HCT116 (cell line): ENCODE measurements around the gene LIMA1. TPM values are rescaled to one million over a fixed set of nuclear protein-coding genes. Genes with fewer than 3 reads are reported as not detected.
"Not testable (repeated sequence)": the region's sequence is repeated elsewhere in the genome, so short reads cannot be mapped to it uniquely, and the experiment has no call there.

ENCODE experiments used
- ATAC-seq: fragments of 200-7000 bp; cut with Tn5 transposase; 2 replicates; pipeline ENCODE4 v1.9.1; 2020; ENCODE audit warnings: mild to moderate bottlenecking, moderate library complexity
- BruUV-seq: library from RNA; stranded (reverse); fragments of 400-500 nt; replicated peaks from 2 replicates; lab custom pipeline; 2021; lab: Mats Ljungman, UMichigan
- CTCF ChIA-PET: fragments of 300-600 bp; sonication (Branson Sonifier 250); formaldehyde crosslinking; loops from one replicate; lab custom pipeline; 2021; ENCODE audit warnings: antibody characterized with exemption; lab: Charles Lee
- POLR2A ChIA-PET: fragments of 300-600, 350-600 bp; sonication (Branson Sonifier 250); formaldehyde crosslinking; loops from one replicate; lab custom pipeline; 2021; ENCODE audit warnings: antibody characterized with exemption; lab: Charles Lee
- RAD21 ChIA-PET, 2 experiments: fragments of 300-600 bp; sonication (Branson Sonifier 250); formaldehyde crosslinking; loops; one replicate each; lab custom pipeline; 2023; ENCODE audit warnings: low total read pairs in 2 of 2; ENCODE audit not compliant: uncharacterized antibody in 2 of 2, unreplicated experiment in 2 of 2, low non-redundant PET in 1 of 2; lab: Charles Lee
- DNase-seq: peaks from one replicate; pipeline ENCODE4 v3.0.0-alpha.2; 2010; ENCODE audit warnings: low read depth, low spot score
- H2AFZ ChIP-seq: fragments of 200-600 bp; shearing (Covaris generic), sonication (generic); 2 replicates; pipeline ENCODE4 v1.6.1; 2017; ENCODE audit warnings: low read depth, mixed run types, mixed read lengths, antibody characterized with exemption, low read length; ENCODE audit not compliant: poor library complexity, severe bottlenecking
- H3K27ac ChIP-seq: 2 replicates; pipeline ENCODE4 v1.5.1; 2012; ENCODE audit warnings: low read depth, low read length
- H3K27me3 ChIP-seq: fragments of 200-600 bp; sonication (generic); 2 replicates; pipeline ENCODE4 v1.6.1; 2016; ENCODE audit warnings: mixed run types, low read length, mixed read lengths; ENCODE audit not compliant: insufficient read depth
- H3K36me3 ChIP-seq, 2 experiments: fragments of 200-500 bp in 1 of 2; fragments of 200-600 bp in 1 of 2; sonication (Bioruptor generic) in 1 of 2; sonication (generic) in 1 of 2; 2 replicates each; pipeline versions ENCODE4 v1.5.1 to v1.6.1; 2014 to 2016; ENCODE audit warnings: low read length in 2 of 2, inconsistent platforms in 1 of 2, mixed read lengths in 1 of 2, mixed run types in 1 of 2; ENCODE audit not compliant: insufficient read depth in 2 of 2, control insufficient read depth in 1 of 2
- H3K4me1 ChIP-seq, 2 experiments: fragments of 200-600 bp in 1 of 2; sonication (generic) in 1 of 2; 2 replicates each; pipeline versions ENCODE4 v1.5.1 to v1.6.1; 2012 to 2017; ENCODE audit warnings: low read length in 2 of 2, inconsistent platforms in 1 of 2, mild to moderate bottlenecking in 1 of 2, mixed read lengths in 1 of 2, mixed run types in 1 of 2, moderate library complexity in 1 of 2; ENCODE audit not compliant: insufficient read depth in 2 of 2, control insufficient read depth in 1 of 2
- H3K4me2 ChIP-seq: fragments of 200-600 bp; sonication (generic); 2 replicates; pipeline ENCODE4 v1.6.1; 2017; ENCODE audit warnings: mixed run types, low read length, mixed read lengths
- H3K4me3 ChIP-seq, 2 experiments: fragments of 200-600 bp in 1 of 2; sonication (generic) in 1 of 2; replicated peaks in 1 of 2; 2 replicates each; pipeline ENCODE4 v1.5.1; 2011 to 2016; ENCODE audit warnings: low read length in 2 of 2, control low read depth in 1 of 2, low read depth in 1 of 2, mild to moderate bottlenecking in 1 of 2, mixed read lengths in 1 of 2, mixed run types in 1 of 2
- H3K79me2 ChIP-seq: fragments of 200-600 bp; sonication (generic); 2 replicates; pipeline ENCODE4 v1.6.1; 2017; ENCODE audit warnings: mild to moderate bottlenecking, mixed run types, low read length, moderate library complexity, mixed read lengths; ENCODE audit not compliant: insufficient read depth
- H3K9ac ChIP-seq: fragments of 200-600 bp; sonication (generic); 2 replicates; pipeline ENCODE4 v1.6.1; 2016; ENCODE audit warnings: low read length, mixed read lengths
- H3K9me2 ChIP-seq: fragments of 200-600 bp; sonication (generic), shearing (Covaris generic); 2 replicates; pipeline ENCODE4 v1.6.1; 2017; ENCODE audit warnings: mixed run types, mild to moderate bottlenecking, moderate library complexity; ENCODE audit not compliant: insufficient read depth
- H3K9me3 ChIP-seq, 2 experiments: fragments of 200-500 bp in 1 of 2; fragments of 200-600 bp in 1 of 2; sonication (Bioruptor generic) in 1 of 2; sonication (generic) in 1 of 2; 2 replicates each; pipeline ENCODE4 v1.6.1; 2014 to 2017; ENCODE audit warnings: low read length in 2 of 2, mixed read lengths in 2 of 2, inconsistent platforms in 1 of 2, low read depth in 1 of 2, mild to moderate bottlenecking in 1 of 2, mixed run types in 1 of 2, moderate library complexity in 1 of 2; ENCODE audit not compliant: control insufficient read depth in 1 of 2, insufficient read depth in 1 of 2
- H4K20me1 ChIP-seq: fragments of 200-600 bp; sonication (generic), shearing (Covaris generic); 2 replicates; pipeline ENCODE4 v1.6.1; 2017; ENCODE audit warnings: mixed run types, mild to moderate bottlenecking, moderate library complexity; ENCODE audit not compliant: insufficient read depth
- ATF3 ChIP-seq: IDR thresholded peaks from 2 replicates; pipeline ENCODE4 v1.6.1; 2012
- EGR1 ChIP-seq: IDR thresholded peaks from 2 replicates; pipeline ENCODE4 v1.6.1; 2012; ENCODE audit warnings: low read depth
- EZH2phosphoT487 ChIP-seq: fragments of 200-600 bp; IDR thresholded peaks from 2 replicates; pipeline ENCODE4 v1.6.1; 2018; ENCODE audit warnings: antibody characterized with exemption, borderline replicate concordance
- FOSL1 ChIP-seq: IDR thresholded peaks from 2 replicates; pipeline ENCODE4 v1.6.1; 2012; ENCODE audit warnings: low read depth
- JUND ChIP-seq: IDR thresholded peaks from 2 replicates; pipeline ENCODE4 v1.6.1; 2012
- POLR2A ChIP-seq: IDR thresholded peaks from 2 replicates; pipeline ENCODE4 v1.7.0; 2011; ENCODE audit warnings: borderline replicate concordance; ENCODE audit not compliant: insufficient read depth, insufficient read length; ENCODE audit errors: extremely low read depth
- POLR2AphosphoS5 ChIP-seq: IDR thresholded peaks from 2 replicates; pipeline ENCODE4 v1.6.1; 2011; ENCODE audit warnings: mild to moderate bottlenecking, low read depth, low read length, moderate library complexity
- RAD21 ChIP-seq: IDR thresholded peaks from 2 replicates; pipeline ENCODE4 v1.6.1; 2012; ENCODE audit warnings: low read depth, mild to moderate bottlenecking
- SIN3A ChIP-seq: IDR thresholded peaks from 2 replicates; pipeline ENCODE4 v1.6.1; 2012; ENCODE audit warnings: low read depth
- SP1 ChIP-seq: IDR thresholded peaks from 2 replicates; pipeline ENCODE4 v1.6.1; 2012; ENCODE audit warnings: low read depth
- SRF ChIP-seq: IDR thresholded peaks from 2 replicates; pipeline ENCODE4 v1.6.1; 2012; ENCODE audit warnings: low read depth
- ZBTB33 ChIP-seq: IDR thresholded peaks from 2 replicates; pipeline ENCODE4 v1.6.1; 2011; ENCODE audit warnings: mild to moderate bottlenecking, low read length, moderate library complexity; ENCODE audit not compliant: insufficient replicate concordance; ENCODE audit errors: extremely low read depth
- intact Hi-C: fragments of 100-400 bp; cut with micrococcal nuclease; formaldehyde crosslinking; loops from 2 replicates; pipeline ENCODE4 v1.10.0; 2022
- total RNA-seq: library from RNA; stranded (reverse); gene quantifications from one replicate; pipeline ENCODE4 v1.2.1, GENCODE V29; 2021; ENCODE audit not compliant: unreplicated experiment
- TF ChIP-seq, protein P1 (sequence below): IDR thresholded peaks from 2 replicates; pipeline ENCODE4 v1.6.1; 2012
- TF ChIP-seq, protein P2 (sequence below), 3 experiments: fragments of 200-600 bp in 1 of 3; sonication (generic) in 1 of 3; IDR thresholded peaks in 2 of 3; conservative IDR thresholded peaks in 1 of 3; 2 replicates each; pipeline ENCODE4 v1.5.1; 2012 to 2017; ENCODE audit warnings: low read depth in 2 of 3, low read length in 2 of 3, antibody characterized with exemption in 1 of 3, borderline replicate concordance in 1 of 3, control low read depth in 1 of 3, mild to moderate bottlenecking in 1 of 3, mixed read lengths in 1 of 3, mixed run types in 1 of 3, moderate library complexity in 1 of 3; ENCODE audit not compliant: insufficient read depth in 1 of 3

Gene LIMA1
- total RNA-seq, 1 experiment from 2014 or later = 79.6 TPM

GRCh38 chr12:50314636-50315312 lies 31.5 kb upstream of the LIMA1 start:
- Histone ChIP-seq H3K4me1 (peaks cover 17 to 37% of the 10 kb centered on the region in 2 experiments), H3K4me3 (no peak overlapping the region), H3K9ac (no peak overlapping the region), H2AFZ (no peak overlapping the region), H3K9me3 (no peaks in the 10 kb centered on the region)
- TF ChIP-seq POLR2A (no peak), EZH2phosphoT487 (no peak), FOSL1 (no peak), SIN3A (no peak), ATF3 (no peak), JUND (no peak), POLR2AphosphoS5 (no peak), SRF (no peak), EGR1 (no peak), RAD21 (peak; percentile 95), ZBTB33 (no peak), SP1 (no peak)
- TF ChIP-seq, protein P1, sequence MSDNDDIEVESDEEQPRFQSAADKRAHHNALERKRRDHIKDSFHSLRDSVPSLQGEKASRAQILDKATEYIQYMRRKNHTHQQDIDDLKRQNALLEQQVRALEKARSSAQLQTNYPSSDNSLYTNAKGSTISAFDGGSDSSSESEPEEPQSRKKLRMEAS = no peak
- TF ChIP-seq, protein P2, sequence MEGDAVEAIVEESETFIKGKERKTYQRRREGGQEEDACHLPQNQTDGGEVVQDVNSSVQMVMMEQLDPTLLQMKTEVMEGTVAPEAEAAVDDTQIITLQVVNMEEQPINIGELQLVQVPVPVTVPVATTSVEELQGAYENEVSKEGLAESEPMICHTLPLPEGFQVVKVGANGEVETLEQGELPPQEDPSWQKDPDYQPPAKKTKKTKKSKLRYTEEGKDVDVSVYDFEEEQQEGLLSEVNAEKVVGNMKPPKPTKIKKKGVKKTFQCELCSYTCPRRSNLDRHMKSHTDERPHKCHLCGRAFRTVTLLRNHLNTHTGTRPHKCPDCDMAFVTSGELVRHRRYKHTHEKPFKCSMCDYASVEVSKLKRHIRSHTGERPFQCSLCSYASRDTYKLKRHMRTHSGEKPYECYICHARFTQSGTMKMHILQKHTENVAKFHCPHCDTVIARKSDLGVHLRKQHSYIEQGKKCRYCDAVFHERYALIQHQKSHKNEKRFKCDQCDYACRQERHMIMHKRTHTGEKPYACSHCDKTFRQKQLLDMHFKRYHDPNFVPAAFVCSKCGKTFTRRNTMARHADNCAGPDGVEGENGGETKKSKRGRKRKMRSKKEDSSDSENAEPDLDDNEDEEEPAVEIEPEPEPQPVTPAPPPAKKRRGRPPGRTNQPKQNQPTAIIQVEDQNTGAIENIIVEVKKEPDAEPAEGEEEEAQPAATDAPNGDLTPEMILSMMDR (IDR thresholded peaks at IDR 0.05 in 2 of 3, conservative IDR thresholded peaks at IDR 0.05 in 1 of 3; ENCODE audit: borderline replicate concordance in 1 of 3, insufficient read depth in 1 of 3, low read depth in 2 of 3, low read length in 2 of 3) = peak; percentile 73 to 90 (median 75)
- TF ChIP-seq, all 23 proteins: peak for 2
- no peaks in the 10 kb centered on the region for H3K36me3 ChIP-seq
- H3K27me3 ChIP-seq = no peaks in the 10 kb centered on the region
- RAD21 ChIA-PET = interaction anchor here (0.6 to 1.4 kb wide), 10 partner anchors 57 to 210 kb away, joined by 3 to 6 read pairs (median 3); partner anchors contain the start of genes COX14 (in 2 of the 2) and GPD1 (in 1 of the 2)
- POLR2A ChIA-PET = interaction anchor here (1.1 kb wide), 1 partner anchor 230 kb away, joined by 3 read pairs; the partner anchor contains the start of gene SMARCD1
- DNase-seq (no peak), ATAC-seq (peak; percentile 63)
- CTCF ChIA-PET = interaction anchor here (0.6 to 3.3 kb wide), 22 partner anchors 13 to 244 kb away, joined by 3 to 32 read pairs (median 4); partner anchors contain the start of genes CERS5, COX14 and SMARCD1
- no peak overlapping the region for H3K4me2 ChIP-seq
- intact Hi-C loops = loop anchor here (2.0 to 5.0 kb wide), 5 partner anchors 52 to 227 kb away; partner anchors contain the start of genes COX14 and SMARCD1
- H3K9me2 ChIP-seq = no peaks in the 10 kb centered on the region
- H3K27ac ChIP-seq = no peak overlapping the region
- no peaks in the 10 kb centered on the region for H4K20me1 ChIP-seq
- no TSS peak for BruUV-seq
- no peaks in the 10 kb centered on the region for H3K79me2 ChIP-seq

GRCh38 chr12:50313971-50314370 lies 30.7 kb upstream of the LIMA1 start:
- H3K4me2 ChIP-seq, H4K20me1 ChIP-seq, H3K27ac ChIP-seq, H3K9me2 ChIP-seq, H2AFZ ChIP-seq, H3K79me2 ChIP-seq, H3K36me3 ChIP-seq, H3K9ac ChIP-seq, H3K9me3 ChIP-seq, ATAC-seq, H3K4me3 ChIP-seq, BruUV-seq, DNase-seq, H3K27me3 ChIP-seq: not testable (repeated sequence)
- ChIA-PET RAD21 (interaction anchor here (0.6 to 1.4 kb wide), 9 partner anchors 56 to 210 kb away, joined by 3 to 6 read pairs (median 3); partner anchors contain the start of genes COX14 (in 2 of the 2) and GPD1 (in 1 of the 2)), POLR2A (interaction anchor here (1.1 kb wide), 1 partner anchor 229 kb away, joined by 3 read pairs; the partner anchor contains the start of gene SMARCD1), CTCF (interaction anchor here (0.6 to 3.3 kb wide), 20 partner anchors 12 to 239 kb away, joined by 3 to 32 read pairs (median 4); partner anchors contain the start of genes CERS5, COX14 and SMARCD1)
- peaks cover 17 to 38% of the 10 kb centered on the region in 2 experiments for H3K4me1 ChIP-seq
- intact Hi-C loops = loop anchor here (2.0 to 5.0 kb wide), 5 partner anchors 52 to 227 kb away; partner anchors contain the start of genes COX14 and SMARCD1
